ENCODE measurements around the gene FNIP1.
"Not testable (repeated sequence)": the region's sequence is repeated elsewhere in the genome, so short reads cannot be mapped to it uniquely, and the experiment has no call there.

Gene FNIP1

DNA sequence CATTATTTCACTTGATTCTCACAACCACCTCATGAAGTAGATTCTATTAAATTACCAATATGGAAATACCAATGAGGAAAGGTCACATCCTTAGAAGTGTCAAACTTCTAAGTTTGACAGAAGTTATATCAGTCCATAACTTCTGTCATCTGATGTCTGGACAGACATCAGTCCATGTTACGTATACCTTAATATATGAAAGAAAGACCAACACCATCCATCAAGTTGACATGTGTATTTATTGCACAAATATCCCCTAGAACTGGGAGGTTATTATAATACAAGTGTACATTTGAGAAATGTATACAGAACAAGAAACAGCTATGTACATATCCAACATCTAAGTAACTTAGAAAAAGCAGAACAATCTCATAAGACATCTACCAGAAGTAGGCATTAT, 155.3 kb downstream of the FNIP1 start:
- DNase-seq (ENCODE audit: low read depth in 2 of 3, low spot score in 1 of 3): no peak

- DNase-seq (ENCODE audit: low read depth in 2 of 3, low spot score in 1 of 3): peak; percentile 34 to 63 (median 47)
Observed at GRCh38 chr5:131640043-131640856, 156.6 kb downstream of the FNIP1 start.

GRCh38 chr5:131639148-131639547, 157.7 kb downstream of the FNIP1 start:
- no peak for DNase-seq (ENCODE audit: low read depth in 2 of 3, low spot score in 1 of 3)

DNA sequence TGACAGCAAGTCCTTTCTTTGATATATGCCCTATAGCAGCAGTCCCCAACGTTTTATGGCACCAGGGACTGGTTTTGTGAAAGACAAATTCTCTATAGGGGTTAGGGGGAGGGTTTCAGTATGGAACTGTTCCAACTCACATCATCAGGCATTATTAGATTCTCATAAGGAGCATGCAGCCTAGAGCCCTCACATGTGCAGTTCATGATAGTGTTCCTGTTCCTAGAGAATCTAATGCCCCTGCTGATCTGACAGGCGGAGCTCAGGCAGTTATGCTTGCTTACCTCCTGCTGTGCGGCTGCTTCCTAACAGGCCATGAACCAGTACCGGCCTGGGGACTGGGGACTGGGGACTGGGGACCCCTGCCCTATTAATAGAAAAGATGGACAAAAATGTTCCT, 159.1 kb downstream of the FNIP1 start:
- DNase-seq (ENCODE audit: low read depth in 2 of 3, low spot score in 1 of 3): no peak

DNA sequence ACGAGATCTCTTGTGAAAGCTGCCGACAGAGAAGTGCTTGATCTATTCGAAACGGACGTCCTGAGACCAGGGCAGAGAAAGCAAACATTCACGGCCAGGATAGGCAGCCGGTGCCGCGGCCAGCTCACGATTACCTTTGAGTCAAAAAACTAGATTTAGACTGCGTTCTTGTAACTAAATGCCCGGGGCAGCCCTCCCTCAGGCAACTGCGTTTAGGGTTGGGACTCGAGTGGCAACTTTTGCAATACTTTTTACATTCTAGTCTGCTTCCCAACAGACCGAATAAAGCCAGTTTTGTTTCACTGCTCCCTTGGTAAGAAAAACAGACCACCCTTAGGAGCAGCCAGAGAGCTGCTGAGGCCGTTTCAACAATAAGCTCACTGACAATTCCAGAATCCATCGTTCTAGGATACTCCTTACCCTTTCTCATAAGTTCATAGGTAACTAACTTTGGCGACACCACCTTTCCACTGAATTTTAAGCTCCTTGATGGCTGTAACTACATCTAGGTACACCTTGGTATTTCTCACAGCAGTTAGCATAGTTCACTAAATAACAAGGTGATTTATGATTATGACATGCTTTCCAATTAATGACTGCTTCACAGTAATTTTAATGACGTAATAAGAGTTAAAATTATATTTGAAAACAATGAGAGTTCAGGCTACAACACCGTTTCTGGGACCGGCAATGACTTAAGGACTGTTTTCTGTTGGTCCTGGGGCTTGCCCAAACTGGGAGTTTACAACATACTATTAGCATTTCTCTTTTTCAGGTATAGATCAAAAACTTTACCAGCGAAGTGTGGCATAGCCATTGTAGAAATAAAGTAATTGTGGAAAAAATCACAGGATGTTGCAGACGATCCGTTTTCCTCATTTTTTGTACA, 160.9 kb downstream of the FNIP1 start:
- DNase-seq (ENCODE audit: low read depth in 2 of 3, low spot score in 1 of 3): no peak

- peak; percentile 94 to 96 (median 95) for DNase-seq (ENCODE audit: low read depth in 2 of 3, low spot score in 1 of 3)
Observed at GRCh38 chr5:131634996-131635683, 161.7 kb downstream of the FNIP1 start, which contains the start of gene RAPGEF6. Gene RAPGEF6, minus strand, starts transcription at chr5:131635229. Its CDS starts 199 bp downstream, at chr5:131635030.

GRCh38 chr5:131634666-131634995, 162.2 kb downstream of the FNIP1 start:
- peak; percentile 30 to 45 (median 37) for DNase-seq (ENCODE audit: low read depth in 2 of 3, low spot score in 1 of 3)

DNA sequence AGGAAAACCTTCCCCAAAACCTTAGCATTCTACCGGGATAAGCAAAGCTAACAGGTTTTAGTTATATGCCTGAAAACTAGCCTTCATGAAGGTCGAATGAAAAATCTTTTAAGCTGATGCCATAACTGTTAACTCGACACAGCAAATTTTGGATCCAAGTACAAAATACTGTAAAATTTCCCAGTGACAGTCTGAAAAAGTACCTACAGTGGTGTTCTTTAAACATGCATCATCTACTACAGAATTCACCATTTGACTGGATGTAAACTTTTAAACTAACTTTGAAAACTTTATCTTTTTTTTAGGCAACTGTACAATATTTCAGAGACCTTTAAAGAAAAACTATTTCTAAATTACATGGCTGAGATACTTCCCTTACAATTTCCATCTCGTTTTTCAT, 162.6 kb downstream of the FNIP1 start:
- DNase-seq (ENCODE audit: low read depth in 2 of 3, low spot score in 1 of 3): no peak

DNA sequence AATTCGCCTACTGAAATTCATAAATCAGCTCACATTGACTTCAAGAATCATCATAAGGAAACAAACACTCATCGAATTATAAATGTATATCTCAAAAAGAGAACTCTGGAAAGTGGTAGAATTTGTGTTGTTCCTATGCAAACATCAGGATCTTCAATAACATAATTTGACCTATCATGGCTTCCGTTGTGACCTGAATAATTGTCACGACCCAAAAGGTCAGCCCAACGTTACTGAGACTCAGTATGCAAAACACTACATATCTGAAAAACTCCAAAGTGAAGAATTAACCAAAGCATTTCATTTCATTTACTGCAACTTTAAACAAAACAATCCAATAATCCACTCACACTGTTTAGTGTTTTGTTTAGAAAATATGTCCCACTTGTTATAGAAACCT, 163.0 kb downstream of the FNIP1 start:
- no peak for DNase-seq (ENCODE audit: low read depth in 2 of 3, low spot score in 1 of 3)

DNA sequence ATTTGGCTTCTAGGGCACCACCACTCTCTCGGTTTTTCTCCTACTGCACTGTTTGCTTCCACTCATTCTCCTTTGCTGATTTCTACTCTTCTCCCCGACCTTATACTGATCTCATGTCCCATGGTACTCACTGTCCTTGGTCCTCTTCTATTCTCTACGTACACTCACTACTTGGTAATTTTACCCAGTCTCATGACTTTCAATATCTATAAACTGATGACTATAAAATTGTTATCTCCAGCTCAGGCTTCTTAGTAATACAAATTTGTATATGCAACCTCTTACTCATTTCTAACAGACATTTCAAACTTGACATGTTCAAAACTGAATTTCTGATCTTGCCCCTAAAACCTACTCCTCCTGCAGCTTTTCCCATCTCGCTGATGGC, 165.9 kb downstream of the FNIP1 start:
- DNase-seq (ENCODE audit: low read depth in 2 of 3, low spot score in 1 of 3): no peak

DNA sequence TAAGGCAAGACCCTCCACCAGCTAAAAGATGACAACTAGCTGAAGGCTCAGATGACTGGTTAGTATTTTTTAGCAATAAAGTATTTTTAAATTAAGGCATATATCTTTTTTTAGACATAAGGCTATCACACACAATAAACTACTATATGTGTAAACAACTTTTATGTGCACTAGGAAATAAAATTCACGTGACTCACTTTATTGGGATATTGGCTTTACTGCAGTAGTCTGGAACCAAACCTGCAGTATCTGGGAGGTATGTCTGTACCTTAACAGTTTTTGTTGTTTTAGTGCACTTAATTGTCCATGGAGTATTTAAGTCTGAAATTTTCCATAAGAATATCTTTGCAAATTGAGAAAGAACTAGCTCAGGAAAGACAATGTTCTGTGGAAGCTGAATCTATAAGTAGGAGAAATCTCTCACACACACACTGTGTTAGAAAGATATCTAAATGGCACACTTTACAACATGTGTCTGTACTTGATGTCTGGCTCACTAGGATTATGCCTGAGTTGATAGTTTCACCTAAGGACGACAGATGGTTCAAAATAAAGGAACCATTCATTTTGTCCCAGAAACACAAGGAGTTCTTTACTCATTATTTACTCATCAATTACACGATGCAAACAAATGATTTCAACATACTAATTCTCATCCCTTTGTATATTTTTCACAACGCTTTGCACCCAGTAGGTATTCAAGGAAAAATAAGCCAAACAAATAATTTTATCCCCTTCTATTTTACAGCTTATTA, 166.4 kb downstream of the FNIP1 start:
- no peak for DNase-seq (ENCODE audit: low read depth in 2 of 3, low spot score in 1 of 3)

- DNase-seq (ENCODE audit: low read depth in 2 of 3, low spot score in 1 of 3): no peak
Observed at GRCh38 chr5:131628990-131629389, 167.8 kb downstream of the FNIP1 start.

DNA sequence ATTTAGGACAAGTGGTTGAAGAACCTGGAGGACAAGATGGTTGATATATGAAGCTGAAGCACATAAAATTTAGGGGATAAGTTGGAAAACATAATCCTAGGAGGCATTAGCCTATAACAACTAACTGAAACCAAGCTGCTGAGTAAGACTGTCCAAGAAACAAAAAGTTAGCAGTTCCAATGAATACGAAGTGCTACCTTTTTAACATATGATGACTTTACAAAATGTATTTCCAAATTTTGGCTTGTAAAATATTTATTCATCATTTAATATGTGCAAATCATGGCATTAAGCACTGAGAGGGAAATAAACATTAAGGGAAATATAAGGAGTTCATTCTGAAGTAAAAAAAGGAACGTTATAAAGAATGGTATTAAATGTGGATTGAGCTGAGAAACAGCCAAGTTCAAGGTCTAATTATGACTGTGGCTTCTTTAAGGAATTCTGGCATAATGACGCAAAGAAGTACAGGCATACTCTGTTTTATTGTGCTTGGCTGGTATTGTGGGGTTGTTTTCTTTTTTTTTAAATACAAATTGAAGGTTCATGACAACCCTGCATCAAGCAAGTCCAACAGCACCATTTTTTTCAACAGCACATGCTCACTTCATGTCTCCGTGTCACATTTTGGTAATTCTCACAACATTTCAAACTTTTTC, 169.5 kb downstream of the FNIP1 start:
- no peak for DNase-seq (ENCODE audit: low read depth in 2 of 3, low spot score in 1 of 3)

DNA sequence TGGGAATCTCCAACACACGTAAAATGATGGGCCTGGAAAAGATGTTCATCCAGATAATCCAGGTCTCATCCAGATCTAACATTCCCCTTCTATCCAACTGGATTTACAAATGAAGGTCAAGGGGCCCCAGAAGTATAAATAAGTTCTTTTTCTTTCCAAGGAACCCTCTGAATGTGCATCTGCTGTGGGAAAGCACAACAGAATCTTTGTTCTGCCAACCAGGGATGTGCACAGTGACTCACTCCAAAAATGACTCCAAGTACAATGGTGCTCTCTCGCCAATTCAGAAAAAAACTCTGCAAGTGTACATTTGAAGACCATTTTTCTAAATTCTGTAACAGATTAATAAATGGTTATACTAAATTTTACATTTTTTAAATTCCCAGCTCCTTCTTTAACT, 174.2 kb downstream of the FNIP1 start:
- no peak for DNase-seq (ENCODE audit: low read depth in 2 of 3, low spot score in 1 of 3)

- DNase-seq (ENCODE audit: low read depth in 2 of 3, low spot score in 1 of 3): not testable (repeated sequence)
Observed at GRCh38 chr5:131621164-131621563, 175.7 kb downstream of the FNIP1 start.

DNA sequence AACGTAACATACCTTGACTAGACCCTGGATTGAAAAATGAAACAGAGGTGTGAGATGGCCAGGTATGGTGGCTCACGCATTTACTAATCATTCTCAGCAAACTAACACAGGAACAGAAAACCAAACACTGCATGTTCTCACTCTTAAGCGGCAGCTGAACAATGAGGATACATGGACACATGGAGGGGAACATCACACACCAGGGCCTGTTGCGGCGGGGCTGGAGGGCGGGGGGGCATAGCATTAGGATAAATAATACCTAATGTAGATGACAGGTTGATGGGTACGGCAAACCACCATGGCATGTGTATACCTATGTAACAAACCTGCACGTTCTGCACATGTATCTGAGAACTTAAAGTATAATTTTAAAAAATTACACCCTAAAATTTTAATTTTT, 177.7 kb downstream of the FNIP1 start:
- no peak for DNase-seq (ENCODE audit: low read depth in 2 of 3, low spot score in 1 of 3)

DNA sequence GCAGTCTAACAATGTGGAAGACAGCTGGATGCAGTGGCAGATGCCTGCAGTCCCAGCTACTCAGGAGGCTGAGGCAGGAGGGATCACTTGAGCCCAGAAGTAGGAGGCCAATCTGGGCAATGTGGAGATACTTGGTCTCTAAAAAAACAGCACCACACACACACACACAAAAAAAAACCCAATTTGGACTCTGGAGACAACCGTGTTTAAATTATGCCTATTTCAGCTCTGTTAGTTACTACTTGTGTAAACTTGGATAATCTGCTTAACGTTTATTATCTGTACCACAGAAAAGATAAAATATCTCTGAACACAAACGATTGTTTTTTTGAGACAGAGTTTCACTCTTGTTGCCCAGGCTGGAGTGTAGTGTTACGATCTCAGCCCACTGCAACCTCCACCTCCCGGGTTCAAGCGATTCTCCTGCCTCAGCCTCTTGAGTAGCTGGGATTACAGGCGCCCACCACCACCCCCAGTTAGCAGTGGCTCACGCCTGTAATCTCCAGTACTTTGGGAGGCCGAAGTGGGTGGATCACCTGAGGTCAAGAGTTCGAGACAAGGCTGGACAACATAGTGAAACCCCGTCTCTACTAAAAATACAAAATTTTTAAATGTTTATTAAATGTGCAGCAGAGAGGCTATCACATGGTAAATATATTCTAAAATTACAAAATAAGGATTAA, 179.5 kb downstream of the FNIP1 start:
- DNase-seq (ENCODE audit: low read depth in 2 of 3, low spot score in 1 of 3): no peak

DNA sequence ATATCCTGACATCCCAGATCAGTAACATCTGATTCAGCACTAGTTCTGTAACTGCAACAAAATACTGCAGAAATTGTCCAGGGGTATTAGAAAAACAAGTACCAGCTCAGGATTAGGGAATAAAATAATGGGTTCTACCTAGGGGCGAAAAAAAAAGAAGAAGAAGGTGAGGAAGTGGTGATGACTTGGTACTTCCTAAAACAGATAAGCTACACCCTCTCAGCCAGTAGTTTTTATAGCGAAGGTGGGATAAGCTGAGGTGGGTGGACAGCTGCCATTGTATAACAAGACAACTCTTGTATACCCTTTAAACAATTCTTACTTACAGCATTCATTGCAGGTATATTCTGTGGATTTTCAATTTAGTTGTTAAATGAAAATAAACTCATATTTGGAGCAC, 180.9 kb downstream of the FNIP1 start:
- no peak for DNase-seq (ENCODE audit: low read depth in 2 of 3, low spot score in 1 of 3)

GRCh38 chr5:131613423-131613822, 183.4 kb downstream of the FNIP1 start:
- DNase-seq (ENCODE audit: low read depth in 2 of 3, low spot score in 1 of 3): no peak

GRCh38 chr5:131611064-131611381, 185.8 kb downstream of the FNIP1 start:
- DNase-seq (ENCODE audit: low read depth in 2 of 3, low spot score in 1 of 3): no peak
